GM19025 (cell line): ENCODE results near the gene MORF4L1.

ENCODE experiments used
- ATAC-seq: cut with Tn5 transposase; IDR thresholded peaks from one replicate; pipeline ENCODE4 v1.9.1; 2021; ENCODE audit warnings: mild to moderate bottlenecking, low read depth, moderate library complexity; ENCODE audit not compliant: unreplicated experiment

Gene MORF4L1

DNA sequence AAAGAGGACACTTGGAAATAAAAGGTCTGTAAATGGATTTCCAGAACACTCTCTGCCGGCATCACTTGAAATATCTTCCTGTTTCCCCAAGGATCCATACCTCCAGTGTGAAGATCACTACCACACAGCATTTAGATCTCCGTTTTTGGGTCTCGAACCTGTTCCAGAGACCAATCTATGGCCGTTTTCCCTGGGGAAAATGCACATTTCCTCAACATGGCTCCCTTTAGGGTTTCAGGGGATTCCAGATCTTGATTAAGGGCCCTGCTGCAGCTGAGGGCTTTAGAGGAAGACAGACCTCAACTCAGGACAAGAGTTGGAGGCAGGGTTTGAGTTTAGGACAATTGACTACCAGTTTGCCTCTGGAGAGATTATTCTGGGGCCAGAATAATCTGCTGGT, 70.1 kb downstream of the MORF4L1 start:
- ATAC-seq = no peak

DNA sequence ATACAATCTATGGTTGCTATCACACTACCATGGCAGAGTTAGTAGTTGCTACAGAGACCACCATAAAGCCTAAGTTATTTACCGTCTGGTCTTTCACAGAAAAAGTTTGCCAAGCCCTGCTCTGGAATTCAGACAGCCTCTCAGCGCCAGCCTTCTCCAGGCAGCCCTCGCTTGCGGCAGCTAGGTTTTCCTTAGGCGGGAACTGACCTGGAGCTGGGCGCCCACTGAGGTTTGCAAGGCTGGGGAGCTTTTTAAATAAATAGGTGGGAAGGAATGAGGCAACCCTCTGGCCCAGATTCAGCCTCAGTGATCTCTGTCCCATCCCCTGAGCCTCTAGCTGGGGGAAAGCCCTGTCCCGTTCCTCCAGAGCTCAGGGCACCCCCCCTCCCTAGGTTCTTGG, 71.0 kb downstream of the MORF4L1 start:
- no peak for ATAC-seq

DNA sequence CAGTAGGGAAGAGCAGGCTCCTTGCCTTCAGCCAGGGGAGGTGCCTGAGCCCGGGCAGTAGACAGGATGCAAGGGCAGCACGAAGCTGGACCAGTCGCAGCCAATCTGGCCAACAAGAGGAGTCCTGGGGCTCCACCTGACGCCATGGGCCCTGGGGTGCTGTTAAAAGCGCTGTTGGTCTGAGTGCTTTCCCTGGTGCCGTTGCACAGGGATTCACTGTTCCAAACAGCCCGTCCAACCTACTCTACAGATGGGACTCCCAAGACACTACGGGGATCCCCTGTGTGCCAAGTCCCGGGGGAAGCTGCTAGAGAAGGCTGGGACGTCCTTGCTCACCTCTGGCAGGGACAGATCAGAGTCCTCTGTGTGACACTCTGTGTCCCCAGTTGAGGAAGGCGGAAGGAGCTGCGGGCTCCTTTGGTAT, 71.5 kb downstream of the MORF4L1 start:
- peak; percentile 21 for ATAC-seq

DNA sequence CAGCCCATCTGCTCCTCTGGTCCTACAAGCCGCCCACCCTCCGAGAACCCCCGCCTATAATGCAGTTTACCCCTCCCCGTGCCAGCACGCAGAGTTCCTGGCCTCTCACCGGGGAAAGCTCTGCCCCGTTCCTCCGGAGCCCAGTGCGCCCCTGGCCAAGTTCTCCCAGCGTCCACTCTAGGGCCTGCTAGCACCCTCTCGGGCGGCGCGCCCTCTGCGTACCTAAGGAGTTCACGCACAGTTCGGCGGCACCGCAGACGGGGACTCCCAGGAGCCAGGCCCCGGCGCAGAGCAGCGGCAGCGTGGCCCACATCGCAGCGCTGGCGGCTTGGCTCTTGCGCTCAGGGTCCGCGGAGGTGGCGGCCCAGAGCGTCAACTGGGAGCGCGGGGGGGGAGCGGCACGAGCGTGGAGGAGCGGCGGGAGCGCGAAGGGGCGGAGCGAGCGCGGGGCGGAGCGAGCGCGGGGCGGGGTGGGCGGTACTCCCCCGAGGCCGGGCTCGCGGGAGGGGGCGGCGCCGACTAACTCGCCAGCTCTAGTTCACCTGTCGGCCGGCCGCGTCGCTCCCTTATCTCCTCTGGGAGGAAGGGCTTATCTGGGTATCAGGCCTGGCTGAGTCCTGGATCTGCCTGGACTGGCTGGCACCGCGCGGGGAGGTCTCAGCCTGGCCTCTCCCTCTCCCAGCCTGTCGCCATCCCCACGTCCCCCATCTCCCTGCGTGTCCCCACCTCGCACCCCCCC, 72.1 kb downstream of the MORF4L1 start, which contains the start of gene CTSH:
Gene CTSH (minus strand): TSS at position 378 of the 739 bp plus-strand sequence. CDS start 65 bp downstream, at position 313.
- peak; percentile 71 for ATAC-seq

DNA sequence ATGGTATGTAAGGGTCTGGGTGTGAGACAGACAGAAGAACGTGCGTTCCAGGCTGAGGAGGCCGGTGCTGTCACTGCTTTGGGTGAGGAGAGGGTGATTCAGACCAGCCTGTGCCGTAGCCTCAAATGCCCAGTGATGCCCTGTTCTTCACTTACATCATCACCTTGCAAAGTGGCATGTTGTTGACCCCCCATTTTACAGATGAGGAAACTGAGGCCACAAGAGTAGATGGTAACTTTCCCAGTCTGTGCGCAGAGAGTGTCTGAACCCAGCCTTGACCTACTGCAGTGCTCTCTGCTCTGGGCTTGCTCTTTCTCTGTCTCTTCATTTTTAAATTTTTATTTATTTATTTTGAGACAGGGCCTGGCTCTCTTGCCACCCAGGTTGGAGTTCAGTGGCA, 73.8 kb downstream of the MORF4L1 start:
- no peak for ATAC-seq

- ATAC-seq = no peak
Observed at GRCh38 chr15:78947506-78947905, 74.8 kb downstream of the MORF4L1 start.
